ENCODE measurements around the gene ZNF784.
A peak's percentile ranks its signal among the peaks of the same experiment; 100 is the strongest.

Gene ZNF784

DNA sequence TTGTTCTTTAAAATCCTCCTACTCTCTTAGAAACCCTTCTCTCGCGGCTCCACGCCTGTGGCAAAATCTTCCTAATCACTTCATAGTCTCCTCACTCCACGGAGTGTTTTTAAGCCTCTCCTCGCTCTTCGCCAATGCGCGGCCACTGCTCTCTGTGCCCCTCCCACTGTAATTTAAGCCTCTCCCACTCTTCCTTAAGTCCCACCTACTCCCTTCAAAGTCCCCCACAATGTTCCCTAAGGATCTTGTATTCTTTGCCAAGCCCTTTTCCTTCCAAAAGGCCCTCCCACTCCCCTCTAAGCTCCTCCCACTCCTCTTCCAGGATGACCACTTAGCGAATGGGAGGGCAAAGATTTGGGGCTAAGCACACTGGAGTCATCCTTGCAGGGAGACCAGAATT lies 26.3 kb downstream of the ZNF784 start:
- H4K20me1 ChIP-seq (ENCODE audit: control insufficient read depth, insufficient read depth, low read depth, low read length): no peaks in the 10 kb centered on the region
- H3K27me3 ChIP-seq (ENCODE audit: control insufficient read depth, low read length): no peaks in the 10 kb centered on the region
- peak overlapping the region; percentile 84; the same call in 1 of the 2 replicates for H3K4me3 ChIP-seq (ENCODE audit: low read length)
- H3K9me3 ChIP-seq (ENCODE audit: control insufficient read depth, insufficient read depth, low read length): no peaks in the 10 kb centered on the region
- peaks cover 20% of the 10 kb centered on the region for H3K4me1 ChIP-seq (ENCODE audit: control insufficient read depth, low read length)
- H3F3A ChIP-seq (ENCODE audit: control insufficient read depth, insufficient read depth): peaks cover 11% of the 10 kb centered on the region
- H3K9me2 ChIP-seq (replicated peaks; ENCODE audit: control insufficient read depth, low read length): no peaks in the 10 kb centered on the region
- H3K4me2 ChIP-seq (ENCODE audit: low read length): peak overlapping the region; percentile 84
- H3K27ac ChIP-seq (ENCODE audit: low read depth, low read length): no peak overlapping the region
- TF ChIP-seq, protein P1, sequence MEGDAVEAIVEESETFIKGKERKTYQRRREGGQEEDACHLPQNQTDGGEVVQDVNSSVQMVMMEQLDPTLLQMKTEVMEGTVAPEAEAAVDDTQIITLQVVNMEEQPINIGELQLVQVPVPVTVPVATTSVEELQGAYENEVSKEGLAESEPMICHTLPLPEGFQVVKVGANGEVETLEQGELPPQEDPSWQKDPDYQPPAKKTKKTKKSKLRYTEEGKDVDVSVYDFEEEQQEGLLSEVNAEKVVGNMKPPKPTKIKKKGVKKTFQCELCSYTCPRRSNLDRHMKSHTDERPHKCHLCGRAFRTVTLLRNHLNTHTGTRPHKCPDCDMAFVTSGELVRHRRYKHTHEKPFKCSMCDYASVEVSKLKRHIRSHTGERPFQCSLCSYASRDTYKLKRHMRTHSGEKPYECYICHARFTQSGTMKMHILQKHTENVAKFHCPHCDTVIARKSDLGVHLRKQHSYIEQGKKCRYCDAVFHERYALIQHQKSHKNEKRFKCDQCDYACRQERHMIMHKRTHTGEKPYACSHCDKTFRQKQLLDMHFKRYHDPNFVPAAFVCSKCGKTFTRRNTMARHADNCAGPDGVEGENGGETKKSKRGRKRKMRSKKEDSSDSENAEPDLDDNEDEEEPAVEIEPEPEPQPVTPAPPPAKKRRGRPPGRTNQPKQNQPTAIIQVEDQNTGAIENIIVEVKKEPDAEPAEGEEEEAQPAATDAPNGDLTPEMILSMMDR (IDR thresholded peaks at IDR 0.05; ENCODE audit: low read depth, low read length, poor library complexity, severe bottlenecking): no peak
- TF ChIP-seq EZH2phosphoT487 (IDR thresholded peaks at IDR 0.05; ENCODE audit: borderline replicate concordance, low read length): no peak
- peaks cover 33% of the 10 kb centered on the region for H3K36me3 ChIP-seq (ENCODE audit: control insufficient read depth, low read length)
- peaks cover 9% of the 10 kb centered on the region for H3K79me2 ChIP-seq (ENCODE audit: control insufficient read depth, low read length)

DNA sequence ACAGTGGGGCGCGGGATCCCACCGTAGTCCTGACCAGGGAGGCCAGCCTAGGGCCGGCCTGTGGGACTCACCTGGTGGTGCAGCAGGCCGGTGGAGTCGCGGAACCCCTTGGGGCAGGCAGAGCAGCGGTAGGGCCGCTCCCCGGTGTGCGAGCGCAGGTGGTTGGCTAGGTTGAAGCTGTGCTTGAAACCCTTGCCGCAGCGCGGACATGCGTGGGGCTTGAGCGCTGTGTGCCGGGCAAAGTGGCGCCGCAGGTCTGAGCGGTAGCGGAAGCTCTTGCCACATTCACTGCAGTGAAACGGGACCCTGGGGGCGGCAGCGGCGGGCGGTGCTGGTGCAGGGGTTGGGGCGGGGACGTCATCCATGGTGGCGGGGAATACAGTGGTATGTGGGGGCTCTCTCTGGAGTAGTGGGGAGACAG lies 26.9 kb downstream of the ZNF784 start:
- Histone ChIP-seq H3K27ac (ENCODE audit: low read depth, low read length) (no peak overlapping the region), H3F3A (ENCODE audit: control insufficient read depth, insufficient read depth) (peaks cover 11% of the 10 kb centered on the region), H3K4me1 (ENCODE audit: control insufficient read depth, low read length) (peaks cover 20% of the 10 kb centered on the region), H3K9me2 (replicated peaks; ENCODE audit: control insufficient read depth, low read length) (no peaks in the 10 kb centered on the region), H3K4me3 (ENCODE audit: low read length) (no peak overlapping the region), H3K79me2 (ENCODE audit: control insufficient read depth, low read length) (peaks cover 9% of the 10 kb centered on the region), H3K27me3 (ENCODE audit: control insufficient read depth, low read length) (no peaks in the 10 kb centered on the region), H3K36me3 (ENCODE audit: control insufficient read depth, low read length) (peaks cover 33% of the 10 kb centered on the region), H3K4me2 (ENCODE audit: low read length) (no peak overlapping the region), H4K20me1 (ENCODE audit: control insufficient read depth, insufficient read depth, low read depth, low read length) (no peaks in the 10 kb centered on the region), H3K9me3 (ENCODE audit: control insufficient read depth, insufficient read depth, low read length) (no peaks in the 10 kb centered on the region)
- no peak for TF ChIP-seq EZH2phosphoT487 (IDR thresholded peaks at IDR 0.05; ENCODE audit: borderline replicate concordance, low read length)

DNA sequence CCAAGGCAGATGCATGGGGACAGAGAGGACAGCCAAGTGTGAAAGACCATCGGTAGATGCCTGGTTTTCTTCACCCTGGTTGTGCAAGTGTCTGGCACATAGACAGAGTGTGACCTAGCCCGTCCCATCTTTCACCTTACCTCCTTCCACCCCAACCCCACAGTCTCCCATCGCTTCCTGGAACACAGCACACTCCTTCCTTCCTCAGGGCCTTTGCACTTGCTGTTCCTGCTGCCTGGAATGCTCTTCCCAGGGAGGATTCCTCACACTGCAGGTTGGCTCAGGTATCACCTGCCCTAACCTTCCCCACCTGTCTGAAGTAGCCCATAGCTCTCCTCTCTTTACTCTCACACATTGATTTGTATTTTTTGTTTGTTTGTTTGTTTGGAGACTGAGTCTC lies 28.1 kb downstream of the ZNF784 start:
- Histone ChIP-seq H3K27me3 (ENCODE audit: control insufficient read depth, low read length) (no peaks in the 10 kb centered on the region), H3K36me3 (ENCODE audit: control insufficient read depth, low read length) (peaks cover 33% of the 10 kb centered on the region), H3K4me2 (ENCODE audit: low read length) (no peak overlapping the region), H3K79me2 (ENCODE audit: control insufficient read depth, low read length) (peaks cover 9% of the 10 kb centered on the region), H3K9me2 (replicated peaks; ENCODE audit: control insufficient read depth, low read length) (no peaks in the 10 kb centered on the region), H3K4me1 (ENCODE audit: control insufficient read depth, low read length) (peaks cover 17% of the 10 kb centered on the region), H3K4me3 (ENCODE audit: low read length) (no peak overlapping the region), H3F3A (ENCODE audit: control insufficient read depth, insufficient read depth) (peaks cover 5% of the 10 kb centered on the region), H4K20me1 (ENCODE audit: control insufficient read depth, insufficient read depth, low read depth, low read length) (no peaks in the 10 kb centered on the region), H3K9me3 (ENCODE audit: control insufficient read depth, insufficient read depth, low read length) (no peaks in the 10 kb centered on the region), H3K27ac (ENCODE audit: low read depth, low read length) (no peak overlapping the region)
- TF ChIP-seq, protein P1 (IDR thresholded peaks at IDR 0.05; ENCODE audit: low read depth, low read length, poor library complexity, severe bottlenecking): no peak
- no peak for TF ChIP-seq EZH2phosphoT487 (IDR thresholded peaks at IDR 0.05; ENCODE audit: borderline replicate concordance, low read length)

DNA sequence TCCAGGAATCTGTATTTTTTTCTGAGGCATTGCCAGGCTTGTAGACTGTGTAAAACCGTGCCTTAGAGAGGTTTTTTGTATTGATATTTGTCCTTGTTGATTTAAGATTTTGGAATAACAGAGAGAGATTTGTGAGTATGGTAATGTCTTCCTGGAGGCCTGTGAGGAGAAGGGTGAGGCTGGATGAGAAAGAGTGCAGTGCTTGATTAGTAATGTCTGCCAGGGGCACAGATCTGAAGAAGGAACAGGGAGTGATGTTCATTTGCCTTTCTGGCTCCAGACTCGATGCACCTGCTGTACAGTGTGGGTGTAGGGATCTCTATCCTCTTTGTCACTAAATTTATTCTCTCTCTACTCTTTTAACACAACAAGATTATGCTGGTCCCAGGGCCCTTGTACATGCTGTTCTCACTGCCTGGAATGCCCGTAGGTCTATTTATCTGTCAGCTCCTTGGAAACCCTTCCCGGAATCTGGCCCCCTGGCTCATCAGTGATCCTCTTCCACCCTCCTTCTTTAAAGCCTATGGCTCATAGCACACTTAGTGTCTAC lies 29.3 kb downstream of the ZNF784 start:
- Histone ChIP-seq H3K79me2 (ENCODE audit: control insufficient read depth, low read length) (peaks cover 9% of the 10 kb centered on the region), H3K27me3 (ENCODE audit: control insufficient read depth, low read length) (no peaks in the 10 kb centered on the region), H3K36me3 (ENCODE audit: control insufficient read depth, low read length) (peaks cover 33% of the 10 kb centered on the region), H3F3A (ENCODE audit: control insufficient read depth, insufficient read depth) (no peaks in the 10 kb centered on the region), H3K4me3 (ENCODE audit: low read length) (no peak overlapping the region), H3K9me3 (ENCODE audit: control insufficient read depth, insufficient read depth, low read length) (no peaks in the 10 kb centered on the region), H3K27ac (ENCODE audit: low read depth, low read length) (no peak overlapping the region), H3K4me1 (ENCODE audit: control insufficient read depth, low read length) (peaks cover 9% of the 10 kb centered on the region), H3K4me2 (ENCODE audit: low read length) (no peak overlapping the region), H4K20me1 (ENCODE audit: control insufficient read depth, insufficient read depth, low read depth, low read length) (no peaks in the 10 kb centered on the region), H3K9me2 (replicated peaks; ENCODE audit: control insufficient read depth, low read length) (no peaks in the 10 kb centered on the region)
- TF ChIP-seq, protein P1 (IDR thresholded peaks at IDR 0.05; ENCODE audit: low read depth, low read length, poor library complexity, severe bottlenecking): no peak
- TF ChIP-seq EZH2phosphoT487 (IDR thresholded peaks at IDR 0.05; ENCODE audit: borderline replicate concordance, low read length): no peak

Data from DOHH2 (cell line).